Left ventricle myocardium superior (tissue), 1 donor: ENCODE results near the gene INO80. TPM values are rescaled to one million over a fixed set of nuclear protein-coding genes. Genes with fewer than 3 reads are reported as not detected.
A peak's percentile ranks its signal among the peaks of the same experiment; 100 is the strongest.

Experiments used
- ATAC-seq: fragments of 200-7000 bp; cut with Tn5 transposase; one replicate; pipeline ENCODE4 v1.9.1; 2020; ENCODE audit warnings: mild to moderate bottlenecking, moderate library complexity
- DNase-seq: peaks from one replicate; pipeline ENCODE4 v3.0.0-alpha.2; 2020
- intact Hi-C: fragments of 100-400 bp; cut with micrococcal nuclease; formaldehyde crosslinking; loops from one replicate; pipeline ENCODE4 v1.11.0; 2022
- total RNA-seq: library from RNA; stranded (reverse); fragmentation: NEBNext Ultra II Directional; extraction: Animal tissue kit (Norgen Biotek cat#: 25700); gene quantifications from one replicate; pipeline ENCODE4 v1.2.1, GENCODE V29; 2021
- donor health status: DM: no; HTN: yes; CAD: no; lungs with severe emphysema.

Gene INO80
- total RNA-seq, 1 donor from 2014 or later, result 10.6 TPM

- no peak for DNase-seq
- no peak for ATAC-seq
- intact Hi-C loops, result no loop called here
Observed at GRCh38 chr15:41013691-41014414, 102.2 kb downstream of the INO80 start.

- intact Hi-C loops, result no loop called here
- ATAC-seq, result no peak
- DNase-seq, result no peak
Observed at GRCh38 chr15:41011055-41011815, 104.8 kb downstream of the INO80 start.

DNA sequence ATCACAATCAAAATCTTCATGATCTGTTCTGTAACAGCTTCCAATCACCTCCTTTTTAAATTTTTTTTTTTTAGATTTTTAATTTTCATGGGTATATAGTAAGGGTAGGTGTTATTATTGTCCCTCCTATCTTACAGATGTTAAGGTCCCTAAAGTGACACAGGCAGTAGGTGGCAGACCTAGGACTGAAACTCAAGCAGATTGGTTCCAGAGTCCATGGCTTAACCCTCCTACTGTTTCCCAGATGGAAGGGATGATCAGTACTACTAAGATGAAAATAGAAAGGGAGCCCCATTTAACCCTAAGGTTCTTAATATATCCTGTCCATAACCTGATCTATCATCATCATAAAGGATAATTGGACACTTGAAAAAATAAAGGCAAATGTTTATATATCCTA lies 105.7 kb downstream of the INO80 start:
- DNase-seq (no peak), ATAC-seq (no peak)
- intact Hi-C loops, result no loop called here

- no peak for DNase-seq
- intact Hi-C loops, result no loop called here
- ATAC-seq, result peak; percentile 96
Observed at GRCh38 chr15:41006479-41006878, 109.6 kb downstream of the INO80 start.

DNA sequence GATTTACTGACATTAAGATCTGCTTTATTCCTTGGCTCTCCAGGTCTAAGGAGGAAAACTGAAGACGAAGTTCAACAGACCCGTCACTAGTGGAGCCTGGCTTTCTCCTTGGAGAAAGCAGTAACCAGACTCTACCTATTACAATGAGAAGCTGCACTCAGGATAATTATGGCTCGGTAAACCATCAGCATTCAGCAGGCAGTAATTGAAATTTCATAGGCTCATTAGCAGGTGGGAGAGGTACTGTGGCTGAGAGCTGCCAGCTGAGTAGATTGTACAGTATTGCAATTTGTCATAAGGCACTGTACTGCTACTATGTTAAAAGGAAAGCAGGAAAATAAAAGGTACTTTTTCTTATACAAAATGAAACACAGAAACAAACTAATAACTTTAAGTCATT lies 111.6 kb downstream of the INO80 start:
- no peak for DNase-seq
- intact Hi-C loops, result no loop called here
- no peak for ATAC-seq

DNA sequence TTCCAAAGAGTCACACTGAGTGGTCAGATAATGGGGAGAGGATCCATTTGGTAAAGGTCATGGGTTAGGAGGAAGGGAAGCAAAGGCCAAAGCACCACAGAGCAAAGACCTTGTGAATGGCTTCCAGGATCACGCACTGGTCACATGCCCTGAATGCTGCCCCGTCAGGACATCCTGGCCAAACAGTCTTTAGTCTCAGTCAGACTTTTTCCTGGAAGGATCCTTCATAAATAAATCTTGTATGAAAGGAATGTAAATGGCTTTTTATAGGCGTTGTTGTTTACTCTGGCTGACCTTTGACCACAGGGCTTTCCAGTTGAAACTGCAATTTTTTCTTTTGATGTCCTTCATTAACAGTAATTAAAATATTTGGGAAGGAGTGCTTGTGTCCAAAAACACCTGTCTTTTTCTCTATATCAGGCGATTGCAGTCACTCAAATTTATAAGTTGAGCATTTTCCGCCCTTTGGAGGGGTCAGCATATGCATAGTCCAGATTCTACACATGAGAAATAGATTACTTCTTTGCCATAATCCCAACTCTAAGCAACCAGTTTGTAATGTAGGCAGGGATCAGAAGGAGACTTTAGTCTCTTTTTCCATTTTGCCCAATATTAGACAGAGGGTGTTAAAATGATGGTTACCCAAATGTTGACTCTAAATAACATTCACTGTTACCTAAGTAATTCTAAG lies 114.4 kb downstream of the INO80 start:
- ATAC-seq (no peak), DNase-seq (no peak)
- intact Hi-C loops, result no loop called here

DNA sequence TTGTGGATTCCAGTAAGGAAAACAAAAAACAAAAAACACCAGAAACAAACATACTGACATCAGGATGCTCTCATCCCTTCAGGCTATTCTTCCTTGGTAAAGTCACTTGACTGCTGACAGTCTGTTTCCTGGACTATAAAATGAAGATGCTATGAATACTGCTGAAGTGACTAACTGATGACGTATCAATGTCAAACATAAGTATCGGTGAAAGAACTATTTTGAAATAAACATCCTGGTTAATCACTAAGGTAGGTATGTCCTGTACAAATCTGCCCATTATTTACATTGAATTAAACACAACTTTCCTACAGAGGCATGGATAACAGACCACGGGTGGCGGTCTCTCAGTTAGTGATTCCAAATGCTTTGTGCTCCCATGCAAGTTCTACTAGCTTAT lies 116.9 kb downstream of the INO80 start:
- DNase-seq (no peak), ATAC-seq (no peak)
- intact Hi-C loops, result no loop called here

DNA sequence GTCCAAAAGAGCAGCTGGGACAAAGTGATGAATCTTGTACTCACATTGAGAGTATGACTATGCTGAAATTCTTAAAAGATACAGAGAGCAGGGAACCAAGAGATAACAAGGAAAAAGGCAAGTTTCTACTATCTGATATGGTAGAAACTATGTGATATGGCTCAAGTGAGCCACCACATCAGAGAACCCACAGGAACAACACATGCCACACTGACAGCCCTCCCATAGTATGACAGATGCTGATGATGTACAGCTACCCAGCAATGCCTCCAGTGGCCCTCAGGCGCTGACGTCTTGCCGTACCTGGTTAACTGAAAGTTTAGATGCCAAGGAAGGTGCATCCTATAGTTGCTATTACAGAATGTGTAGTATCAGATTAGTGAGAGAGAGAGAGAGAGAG lies 120.4 kb downstream of the INO80 start:
- no peak for DNase-seq
- no peak for ATAC-seq
- intact Hi-C loops, result no loop called here

DNA sequence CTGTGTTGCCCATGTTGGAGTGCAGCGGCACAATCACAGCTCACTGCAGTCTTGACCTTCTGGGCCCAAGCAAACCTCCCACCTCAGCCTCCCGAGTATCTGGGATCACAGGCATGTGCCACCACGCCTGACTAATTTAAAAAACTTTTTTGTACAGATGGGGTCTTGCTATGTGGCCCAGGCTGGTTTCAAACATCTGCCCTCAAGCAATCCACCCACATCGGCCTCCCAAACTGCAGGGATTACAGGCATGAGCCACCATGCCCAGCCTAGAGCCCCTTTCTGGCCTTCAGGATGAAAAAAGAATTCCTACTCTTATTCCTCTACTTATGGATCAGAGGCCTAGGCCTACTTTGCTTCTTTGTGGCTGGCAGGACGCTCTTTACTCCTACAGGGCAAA lies 123.3 kb downstream of the INO80 start:
- ATAC-seq, result no peak
- intact Hi-C loops, result no loop called here
- DNase-seq, result no peak

GRCh38 chr15:40992241-40992741 lies 123.8 kb downstream of the INO80 start:
- DNase-seq (no peak), ATAC-seq (no peak)
- intact Hi-C loops, result no loop called here

- no peak for ATAC-seq
- intact Hi-C loops, result no loop called here
- DNase-seq, result no peak
Observed at GRCh38 chr15:40991355-40991754, 124.7 kb downstream of the INO80 start.

GRCh38 chr15:40990789-40991188 lies 125.3 kb downstream of the INO80 start:
- DNase-seq, result no peak
- intact Hi-C loops, result no loop called here
- ATAC-seq, result no peak

- intact Hi-C loops, result no loop called here
- no peak for ATAC-seq
- no peak for DNase-seq
Observed at GRCh38 chr15:40990080-40990479, 126.0 kb downstream of the INO80 start.

- ATAC-seq, result no peak
- intact Hi-C loops, result no loop called here
- no peak for DNase-seq
Observed at GRCh38 chr15:40988156-40988555, 127.9 kb downstream of the INO80 start.

GRCh38 chr15:40986820-40987219 lies 129.3 kb downstream of the INO80 start:
- DNase-seq (no peak), ATAC-seq (no peak)
- intact Hi-C loops, result no loop called here

DNA sequence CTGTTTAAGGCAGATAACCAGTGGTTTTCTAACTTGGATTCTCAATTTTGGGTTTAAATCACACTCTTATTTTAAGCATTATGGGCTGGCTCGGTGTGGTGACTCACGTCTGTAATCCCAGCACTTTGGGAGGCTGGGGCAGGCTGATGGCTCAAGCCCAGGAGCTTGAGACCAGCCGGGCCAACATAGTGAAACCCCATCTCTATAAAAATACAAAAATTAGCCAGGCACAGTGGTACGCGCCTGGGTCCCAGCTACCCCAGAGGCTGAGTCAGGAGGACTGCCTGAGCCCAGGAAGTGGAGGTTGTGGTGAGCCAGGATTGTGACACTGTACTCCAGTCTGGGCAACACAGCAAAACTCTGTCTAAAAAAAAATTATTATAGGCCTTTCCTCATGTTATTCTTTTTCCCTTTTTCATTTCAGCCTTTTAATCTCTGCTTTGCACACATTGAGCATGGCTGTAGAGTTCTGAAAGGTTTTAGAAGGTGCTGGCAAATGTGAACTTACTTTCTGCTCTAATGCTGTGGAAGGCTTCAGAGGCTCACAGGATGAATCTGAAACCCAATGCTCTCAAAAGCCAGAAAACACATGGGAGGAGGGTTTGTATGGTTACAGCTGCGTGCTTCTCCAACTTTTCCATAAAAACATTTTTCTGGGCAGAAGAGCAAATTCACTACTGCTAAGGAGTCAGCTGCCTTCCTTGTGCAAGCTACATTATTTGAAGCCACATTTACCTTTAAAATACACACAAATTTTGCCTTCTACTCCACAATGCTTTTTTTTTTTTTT lies 130.3 kb downstream of the INO80 start:
- intact Hi-C loops, result no loop called here

DNA sequence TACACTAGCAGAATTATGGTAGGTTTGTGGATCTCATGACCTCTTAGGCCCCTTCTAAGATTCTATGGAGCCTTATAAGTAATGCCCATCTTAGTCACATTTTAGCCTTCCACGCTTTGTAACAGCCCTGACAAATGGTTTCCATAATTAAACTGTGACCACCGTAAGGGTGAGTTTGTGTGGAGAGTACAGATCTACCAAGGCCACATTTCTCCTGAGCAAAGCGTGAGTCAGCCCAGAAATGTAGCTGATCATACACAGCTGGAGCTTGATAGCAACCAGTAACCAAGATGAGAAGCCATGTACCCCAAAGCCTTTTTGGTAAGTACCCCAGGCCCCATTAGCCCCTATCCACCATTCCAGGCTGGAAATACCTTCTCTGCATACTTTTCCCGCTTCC lies 131.1 kb downstream of the INO80 start:
- intact Hi-C loops, result no loop called here
- ATAC-seq (no peak), DNase-seq (no peak)

More for the DNA sequence above, 130.3 kb downstream of the INO80 start:
- ATAC-seq (no peak), DNase-seq (no peak)

GRCh38 chr15:40984406-40984805 lies 131.7 kb downstream of the INO80 start:
- intact Hi-C loops, result no loop called here
- no peak for DNase-seq
- ATAC-seq, result no peak

DNA sequence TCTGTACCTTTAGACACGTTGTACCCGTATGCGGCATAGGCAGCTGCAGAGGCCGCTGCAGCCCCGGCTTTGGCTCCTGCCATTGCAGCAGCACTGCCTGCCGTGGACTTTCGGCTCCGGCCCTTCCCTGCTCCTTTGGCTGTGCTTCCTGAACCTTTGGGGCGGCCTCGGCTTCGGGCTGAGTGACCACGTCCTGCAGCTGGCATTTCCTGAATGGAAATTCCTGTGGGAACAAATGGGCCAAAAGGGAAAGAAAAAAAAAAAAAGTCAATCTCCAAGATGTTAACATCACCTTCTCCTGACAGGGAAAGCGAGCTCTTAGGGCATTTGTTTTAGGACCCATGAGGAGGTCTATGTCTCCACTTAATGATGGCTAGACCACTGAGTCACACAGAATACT lies 133.2 kb downstream of the INO80 start:
- DNase-seq (no peak), ATAC-seq (no peak)
- intact Hi-C loops, result no loop called here
